Left lobe of liver (tissue), 2 donors: ENCODE data around the gene ACAD11. TPM values are rescaled to one million over a fixed set of nuclear protein-coding genes. Genes with fewer than 3 reads are reported as not detected.
"Not testable (repeated sequence)": the region's sequence is repeated elsewhere in the genome, so short reads cannot be mapped to it uniquely, and the experiment has no call there.

Experiments
- ATAC-seq: fragments of 200-7000 bp; cut with Tn5 transposase; one replicate; pipeline ENCODE4 v1.9.1; 2020; ENCODE audit warnings: mild to moderate bottlenecking, moderate library complexity
- DNase-seq: peaks from one replicate; pipeline ENCODE4 v3.0.0-alpha.2; 2020; ENCODE audit warnings: low spot score
- total RNA-seq: library from RNA; stranded (reverse); gene quantifications from one replicate; pipeline ENCODE4 v1.2.1, GENCODE V29; 2021
- donor health status: DM: no; HTN: no; CAD: no; lungs with moderate emphysema.
- donor health status: DM: no; HTN: yes; CAD: no.

Gene ACAD11
- total RNA-seq, 1 donor from 2014 or later = 104 TPM

DNA sequence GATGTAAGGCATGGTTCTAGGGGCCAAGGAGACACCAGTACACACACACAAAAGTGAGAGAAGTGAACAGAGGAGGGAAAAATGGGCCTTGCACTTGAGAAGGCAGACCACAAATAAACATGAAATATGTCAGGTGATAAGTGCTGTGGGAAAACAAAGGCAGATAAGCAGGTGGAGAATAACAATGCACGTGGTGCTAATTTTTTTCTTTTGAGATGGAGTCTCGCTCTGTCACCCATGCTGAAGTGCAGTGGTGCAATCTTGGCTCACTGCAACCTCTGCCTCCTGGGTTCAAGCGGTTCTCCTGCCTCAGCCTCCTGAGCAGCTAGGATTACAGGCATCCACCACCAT, 103.6 kb downstream of the ACAD11 start:
- DNase-seq = not testable (repeated sequence)

DNA sequence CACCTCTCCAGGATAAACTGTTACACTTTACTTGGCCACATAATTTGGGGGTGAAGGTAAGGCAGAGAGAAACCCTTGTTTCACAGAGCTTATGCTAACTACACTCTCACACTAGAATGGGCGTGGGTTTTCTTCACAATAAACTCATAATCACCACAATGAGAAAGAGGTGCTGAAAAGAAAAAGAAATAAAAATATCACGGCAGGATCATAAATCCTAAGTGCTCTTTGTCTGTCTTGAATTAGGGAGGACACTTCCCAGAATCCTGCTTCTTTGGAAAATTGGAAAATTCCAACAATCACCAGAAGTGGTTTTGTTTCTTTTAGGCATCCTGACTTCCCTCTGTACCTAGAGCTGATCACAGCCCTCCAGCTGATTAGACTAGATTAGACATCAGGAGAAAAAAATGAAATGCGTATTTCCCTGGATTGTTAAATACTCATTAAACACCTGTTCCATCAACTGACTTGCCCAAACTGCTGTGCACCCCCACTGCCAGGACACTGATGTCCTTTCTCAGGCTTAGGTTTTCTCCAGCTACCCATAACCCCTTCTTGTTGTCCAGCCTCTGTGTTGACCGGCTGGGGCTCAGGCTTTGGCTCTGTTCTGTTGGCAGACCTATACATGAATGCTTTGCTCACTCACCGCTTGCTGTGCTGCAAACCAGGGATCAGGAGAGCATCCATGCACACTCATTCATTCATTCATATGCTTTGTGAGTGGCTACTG, 104.1 kb downstream of the ACAD11 start:
- DNase-seq (no peak), ATAC-seq (no peak)

More for the DNA sequence above, 103.6 kb downstream of the ACAD11 start:
- ATAC-seq = not testable (repeated sequence)

DNA sequence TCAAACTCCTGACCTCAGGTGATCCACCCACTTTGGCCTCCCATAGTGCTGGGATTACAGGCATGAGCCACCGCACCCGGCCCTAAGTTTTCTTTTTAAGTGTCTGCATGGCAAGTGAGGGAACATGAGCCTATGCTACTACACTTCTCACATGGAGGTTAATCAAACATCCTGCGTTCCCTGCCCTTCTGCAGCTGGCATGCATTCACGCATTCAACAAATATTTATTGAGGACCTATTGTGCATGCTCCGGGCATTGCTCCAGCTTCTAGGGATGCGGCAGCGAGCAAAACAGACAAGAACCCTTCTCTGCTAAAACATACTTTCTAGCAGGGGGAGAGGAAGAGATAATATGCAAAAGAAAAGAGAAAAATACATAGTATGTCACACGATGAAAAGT, 105.2 kb downstream of the ACAD11 start:
- DNase-seq (peak; percentile 58), ATAC-seq (peak; percentile 74)

DNA sequence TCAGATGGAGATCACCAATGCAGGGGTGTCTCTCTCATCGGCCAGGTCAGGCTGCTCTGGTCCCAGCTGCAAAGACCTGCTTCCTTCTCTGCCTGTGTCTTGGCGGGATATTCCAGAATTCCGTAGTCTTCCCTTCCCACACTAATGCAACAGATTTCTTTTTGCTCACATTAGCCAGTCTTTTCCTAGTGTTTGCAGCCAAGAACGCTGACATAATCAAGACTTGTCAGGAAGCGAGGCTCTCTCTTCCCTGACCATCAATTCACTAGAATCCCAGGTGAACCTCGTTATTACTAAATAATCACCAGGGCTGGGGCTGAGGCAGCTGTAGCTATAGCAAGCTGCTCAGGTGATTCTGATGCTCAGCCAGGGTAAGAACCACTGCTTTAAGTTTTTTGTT, 105.8 kb downstream of the ACAD11 start:
- no peak for ATAC-seq
- DNase-seq = no peak

DNA sequence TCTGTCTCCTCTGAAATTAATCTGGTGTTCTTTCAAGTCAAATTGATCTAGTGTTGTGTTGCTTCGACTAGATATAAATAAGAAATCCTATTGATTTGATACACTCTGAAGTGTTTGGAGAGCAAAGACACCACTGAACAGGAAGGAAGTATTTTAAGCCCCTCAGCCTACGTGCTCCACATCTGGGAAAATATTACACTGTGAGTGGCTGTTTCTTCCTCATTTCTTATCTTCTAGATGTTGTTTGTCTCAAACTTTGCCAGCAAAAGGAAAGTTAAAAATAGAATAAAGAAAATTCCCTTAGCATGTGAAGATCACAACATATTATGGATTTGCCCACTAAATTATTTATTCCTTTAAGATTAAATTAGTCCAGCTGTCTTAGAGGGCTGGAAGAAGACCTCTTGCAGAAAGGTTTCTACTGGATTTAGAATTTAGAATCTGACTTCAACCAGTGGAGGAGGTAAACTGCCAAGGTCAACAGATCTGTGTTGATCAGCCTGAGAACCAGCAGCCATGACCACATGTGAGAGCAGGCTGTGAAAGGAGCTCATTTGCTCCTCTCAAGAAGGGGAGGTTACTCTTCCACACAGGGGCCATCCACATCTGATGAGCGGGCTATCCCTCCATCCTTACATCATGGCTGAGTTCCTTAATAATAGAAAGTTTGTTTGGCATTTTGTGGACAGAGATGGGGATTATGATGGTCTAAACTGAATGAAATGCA, 108.9 kb downstream of the ACAD11 start:
- ATAC-seq (no peak), DNase-seq (no peak)

DNA sequence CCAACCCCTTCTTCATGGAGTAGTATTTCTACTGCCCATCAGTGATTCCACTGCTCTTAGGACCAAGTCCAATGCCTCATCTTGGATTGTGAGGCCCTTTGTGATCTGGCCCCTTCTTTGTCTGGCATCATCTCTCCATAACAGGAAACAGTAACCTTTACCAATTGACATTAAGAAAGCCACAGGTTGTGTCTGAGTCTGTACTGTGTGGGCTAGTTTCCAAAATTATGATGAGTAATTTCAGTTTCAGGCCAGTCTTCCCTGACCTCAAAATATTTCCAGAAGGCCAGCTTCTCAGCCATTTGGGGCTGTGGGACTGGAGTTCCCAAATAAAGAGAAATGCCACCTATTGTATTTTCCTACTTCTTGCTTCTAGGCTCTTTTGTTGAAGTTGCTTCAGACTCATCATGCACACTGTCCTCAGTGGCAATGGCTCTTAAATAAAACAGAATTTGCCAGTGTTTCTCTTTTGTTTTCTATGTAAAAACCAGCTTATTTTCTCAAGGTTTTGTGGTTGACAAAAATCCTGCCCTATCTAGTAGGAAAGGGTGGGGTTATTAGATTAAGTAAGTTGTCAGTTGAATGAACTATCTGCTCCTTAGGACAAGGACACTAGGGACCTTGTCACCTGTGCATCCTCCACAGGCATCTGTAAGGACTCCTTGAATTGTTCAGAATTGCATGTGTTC, 109.6 kb downstream of the ACAD11 start:
- no peak for DNase-seq
- ATAC-seq = no peak

DNA sequence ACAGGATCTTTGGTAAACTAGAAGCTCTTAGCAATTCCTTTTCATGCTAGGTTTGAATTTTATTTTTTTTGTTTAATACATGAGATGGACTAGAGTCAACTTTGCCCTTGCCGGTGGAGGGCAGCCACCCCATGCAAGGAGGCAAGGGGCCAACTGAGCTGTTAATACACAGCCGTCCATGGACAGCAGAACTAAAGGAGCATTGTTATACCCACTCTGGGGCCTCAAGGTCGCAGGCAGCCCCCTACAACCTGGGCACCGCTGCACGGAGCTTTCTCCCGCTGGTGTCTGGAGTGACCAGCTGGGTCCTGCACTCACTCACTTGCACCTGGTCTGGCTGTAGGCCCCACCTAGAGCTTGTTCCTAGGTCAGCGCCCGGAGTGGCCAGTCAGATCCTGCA, 110.4 kb downstream of the ACAD11 start:
- no peak for DNase-seq
- peak; percentile 61 for ATAC-seq

DNA sequence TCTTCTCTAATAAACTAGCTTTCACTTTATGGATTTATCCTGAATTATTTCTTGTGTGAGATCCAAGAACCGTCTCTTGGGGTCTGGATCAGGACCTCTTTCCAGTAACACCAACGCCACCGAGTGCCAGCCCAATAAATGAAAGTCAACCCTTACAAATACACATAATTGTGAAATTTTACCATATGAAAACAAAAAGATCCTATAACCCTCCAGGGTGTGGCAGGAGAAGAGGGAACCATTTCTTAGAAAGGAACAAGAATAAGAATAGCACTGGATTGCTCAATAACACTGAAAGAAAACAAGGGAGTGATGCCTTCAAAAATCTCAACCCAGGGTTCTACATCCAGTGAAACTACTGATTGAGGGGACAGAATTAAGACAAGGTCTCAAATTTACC, 114.1 kb downstream of the ACAD11 start:
- no peak for ATAC-seq
- no peak for DNase-seq

DNA sequence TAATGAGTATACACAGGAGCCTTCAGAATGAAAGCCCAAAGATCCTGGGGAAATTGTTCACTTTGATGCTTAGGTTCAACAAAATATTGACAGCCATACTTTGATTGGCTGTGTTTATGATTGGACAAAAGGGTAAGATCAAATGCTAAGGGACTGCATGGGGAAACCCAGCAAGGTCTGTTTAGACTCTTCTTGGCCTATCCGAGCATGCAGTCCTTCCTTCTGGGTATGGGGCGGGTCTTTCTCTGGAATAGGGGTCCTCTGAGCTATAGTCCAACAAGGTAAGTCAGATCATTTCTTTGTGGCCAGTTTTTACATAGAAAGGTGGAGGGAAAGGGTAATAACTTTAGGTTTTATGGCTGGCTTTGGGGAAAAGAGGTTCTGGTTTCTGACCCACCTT, 115.5 kb downstream of the ACAD11 start:
- ATAC-seq = no peak
- DNase-seq = no peak

DNA sequence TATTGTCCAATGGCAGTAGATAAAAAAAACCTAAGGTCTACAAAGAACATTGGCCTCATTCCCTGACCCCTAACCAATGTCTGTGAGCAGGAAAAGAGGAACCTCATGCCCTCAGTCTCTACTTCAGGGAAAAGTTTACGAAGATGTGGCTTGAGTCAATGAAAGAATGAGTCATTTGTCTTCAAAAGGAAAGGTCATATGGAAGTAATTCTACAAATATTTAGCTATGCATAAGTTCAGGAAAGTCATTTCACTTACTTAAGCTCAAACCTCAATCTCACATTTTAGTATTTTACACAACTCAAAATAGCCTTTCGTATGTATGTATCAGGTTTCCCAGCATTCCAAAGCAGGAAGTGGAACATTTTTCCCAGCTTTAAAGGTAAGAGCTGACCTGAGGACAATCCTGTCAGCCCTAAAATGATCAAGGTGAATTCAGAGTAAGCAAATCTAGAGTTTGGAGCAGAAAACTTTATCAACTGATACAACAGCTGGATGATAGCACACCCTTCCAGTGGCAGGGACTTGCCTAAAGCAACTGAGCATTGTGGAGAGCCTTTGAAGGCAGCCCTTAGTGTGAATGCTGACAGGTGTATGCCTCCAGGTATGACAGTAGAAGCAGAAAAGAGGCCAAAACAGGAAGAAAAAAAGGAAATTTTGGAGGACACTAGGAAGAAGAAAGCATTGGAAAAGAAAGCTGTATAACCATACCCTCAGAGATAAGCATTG, 116.4 kb downstream of the ACAD11 start:
- DNase-seq (no peak), ATAC-seq (peak; percentile 14)

DNA sequence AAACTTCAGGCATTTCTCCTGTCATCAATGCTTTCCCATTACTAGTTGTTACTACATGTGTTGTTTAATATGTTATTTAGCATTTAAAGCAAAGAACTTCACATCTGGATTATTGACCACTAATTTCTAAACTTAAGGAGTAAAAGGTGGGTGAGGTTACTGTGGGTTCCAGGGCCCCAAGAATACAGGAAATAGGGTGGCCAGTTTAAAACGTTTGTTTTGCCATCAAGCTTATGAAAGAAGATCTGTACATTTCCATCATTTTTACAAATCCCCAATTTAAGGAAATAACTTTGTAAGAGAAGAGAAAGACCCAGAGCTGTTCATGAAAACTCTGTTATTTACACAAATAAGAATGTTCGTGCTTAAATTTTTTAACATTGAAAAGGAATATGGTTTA, 117.0 kb downstream of the ACAD11 start:
- ATAC-seq (no peak), DNase-seq (no peak)

DNA sequence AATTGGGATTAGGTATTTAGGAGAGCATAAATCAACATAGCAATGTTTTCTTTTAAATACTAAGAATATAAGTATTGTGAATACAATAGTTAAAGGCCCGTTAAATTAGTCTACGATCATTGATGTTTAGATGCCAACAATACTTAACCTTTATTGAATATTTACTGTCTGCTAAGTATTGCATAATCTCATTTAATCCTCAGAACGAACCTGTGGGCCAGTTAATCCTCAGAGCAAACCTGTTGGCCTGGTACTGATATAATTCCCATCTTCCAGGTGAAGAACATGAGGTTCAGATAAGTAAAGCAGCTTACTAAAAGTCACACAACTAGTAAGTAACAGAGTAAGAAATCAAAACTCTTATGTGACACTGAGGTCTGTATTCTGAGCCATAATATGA, 119.9 kb downstream of the ACAD11 start:
- ATAC-seq (no peak), DNase-seq (no peak)

DNA sequence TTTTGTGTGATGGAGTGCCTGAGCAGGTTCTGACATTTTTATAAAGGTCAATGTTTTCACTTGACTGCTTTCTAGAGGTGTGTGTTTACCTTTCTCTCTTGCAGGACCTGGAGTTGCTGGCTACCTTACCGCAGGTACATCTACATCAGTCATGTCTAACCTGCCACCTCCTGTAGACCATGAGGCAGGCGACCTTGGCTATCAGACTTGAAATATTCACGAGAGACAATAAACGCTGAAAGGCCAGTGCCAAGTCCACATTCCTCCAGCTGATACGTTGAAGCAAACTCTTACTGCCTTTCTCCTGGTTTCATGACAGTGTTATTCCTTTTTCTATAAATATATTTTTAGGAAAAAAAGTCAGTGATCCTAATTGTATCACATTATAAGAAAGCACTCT, 121.5 kb downstream of the ACAD11 start:
- no peak for DNase-seq
- ATAC-seq = no peak

DNA sequence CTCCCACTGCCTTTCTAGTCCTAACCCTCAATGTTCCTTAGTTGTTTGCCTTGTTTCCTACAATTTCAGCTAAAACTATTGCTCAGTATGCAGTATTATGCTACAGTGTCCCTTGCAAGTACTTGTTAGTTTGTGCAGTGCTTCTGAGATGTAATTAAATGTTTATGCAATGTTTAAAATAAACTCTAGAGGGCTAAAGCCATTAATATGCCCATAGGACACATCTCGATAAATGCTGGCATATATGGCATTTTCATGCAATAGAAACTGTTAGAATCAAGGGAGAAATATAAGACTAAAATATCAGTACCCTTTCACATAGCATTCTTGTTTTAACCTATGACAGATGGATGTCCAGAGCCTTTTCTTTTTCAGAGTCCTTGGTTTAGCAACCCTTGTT, 122.3 kb downstream of the ACAD11 start:
- DNase-seq (no peak), ATAC-seq (no peak)

DNA sequence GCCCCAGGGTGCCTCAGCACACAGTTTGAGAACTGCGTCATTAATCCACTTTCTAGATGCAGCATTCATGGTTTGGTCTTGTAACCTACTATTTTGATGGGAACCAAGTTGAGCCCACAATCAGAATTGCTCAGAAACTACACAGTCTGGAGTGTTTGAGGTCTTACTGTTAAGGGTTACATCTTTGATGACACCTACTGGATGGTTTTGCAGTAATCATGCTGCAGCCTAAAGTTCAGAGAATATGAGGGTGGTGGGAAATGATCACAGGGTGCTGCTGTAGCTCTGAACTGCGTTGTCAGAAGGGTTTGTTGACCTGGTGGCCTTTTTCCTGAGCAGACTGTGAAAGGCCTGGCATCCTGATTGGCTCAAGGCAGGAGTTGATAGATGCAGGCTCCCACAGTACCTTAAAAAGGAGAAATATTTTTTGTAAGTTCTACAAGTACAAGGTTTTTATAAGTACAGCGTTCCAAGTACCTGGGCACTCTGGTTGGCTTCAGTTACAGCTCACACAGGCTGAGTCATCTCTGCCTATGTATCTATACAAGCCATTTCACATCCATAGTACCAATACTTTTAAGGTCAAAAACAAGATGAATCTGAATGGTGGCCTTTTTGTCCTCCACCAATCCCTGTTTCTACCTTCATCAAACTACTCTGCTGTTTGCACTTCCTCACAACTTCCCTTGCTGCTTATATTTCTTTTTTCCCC, 123.0 kb downstream of the ACAD11 start:
- DNase-seq (no peak), ATAC-seq (peak; percentile 26)

DNA sequence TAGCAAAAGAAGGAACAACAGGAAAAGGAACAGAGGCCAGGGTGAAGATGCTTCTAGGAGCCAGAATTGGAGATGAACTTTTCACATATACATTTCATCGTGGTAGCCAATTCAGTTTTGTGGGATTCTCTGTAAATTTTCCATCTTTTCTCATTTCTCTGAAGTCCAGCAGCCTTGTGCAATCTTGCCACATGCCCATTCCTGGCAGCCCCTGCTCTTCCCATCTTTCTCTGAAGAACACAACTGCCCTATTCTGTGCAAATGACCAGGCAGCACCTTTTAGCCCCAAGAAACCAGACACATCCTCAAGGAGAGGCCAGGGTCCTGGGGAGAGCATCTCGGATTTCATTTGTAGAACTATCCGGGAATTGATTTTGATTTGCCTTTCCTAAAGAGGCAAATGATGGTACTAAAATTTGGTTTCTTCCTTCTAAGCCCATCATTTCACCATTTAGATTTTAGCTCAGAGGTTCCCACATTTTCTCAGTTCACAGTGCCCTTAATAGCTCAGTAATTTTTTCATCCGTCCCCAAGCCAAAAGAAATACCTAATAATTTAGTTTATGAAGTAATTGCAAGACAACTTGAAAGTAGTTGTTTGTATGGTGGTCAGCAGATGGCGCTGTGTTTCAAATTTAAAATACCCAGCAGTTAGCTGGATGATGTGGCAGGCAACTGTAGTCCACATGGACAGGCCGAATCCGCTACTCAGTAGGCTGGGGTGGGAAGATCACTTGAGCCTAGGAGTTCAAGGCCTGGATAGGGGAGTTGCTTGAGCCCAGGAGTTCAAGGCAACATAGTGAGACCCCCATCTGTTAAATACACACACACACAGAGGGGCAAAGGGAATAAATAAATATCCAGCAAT, 123.8 kb downstream of the ACAD11 start:
- ATAC-seq (peak; percentile 94), DNase-seq (peak; percentile 58)

DNA sequence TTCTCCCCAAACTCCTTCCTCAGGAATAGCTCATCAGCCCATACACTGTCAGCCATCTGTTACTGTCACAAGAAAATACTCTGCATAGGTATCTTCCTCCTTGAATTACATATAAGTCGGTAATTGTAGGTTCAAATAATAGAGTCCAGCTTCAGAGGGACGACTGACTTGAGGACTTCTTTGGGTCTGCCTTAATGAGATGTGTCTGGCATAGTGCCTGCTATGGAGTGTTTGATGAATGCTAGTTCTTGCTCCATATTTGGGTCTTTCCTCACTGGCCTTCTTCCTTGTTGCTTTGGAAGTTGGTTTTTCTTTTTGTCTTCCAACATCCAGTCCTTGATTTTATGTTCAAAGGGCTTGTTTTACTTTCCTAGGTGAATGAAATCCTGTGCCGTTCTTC, 129.0 kb downstream of the ACAD11 start:
- DNase-seq (no peak), ATAC-seq (no peak)

DNA sequence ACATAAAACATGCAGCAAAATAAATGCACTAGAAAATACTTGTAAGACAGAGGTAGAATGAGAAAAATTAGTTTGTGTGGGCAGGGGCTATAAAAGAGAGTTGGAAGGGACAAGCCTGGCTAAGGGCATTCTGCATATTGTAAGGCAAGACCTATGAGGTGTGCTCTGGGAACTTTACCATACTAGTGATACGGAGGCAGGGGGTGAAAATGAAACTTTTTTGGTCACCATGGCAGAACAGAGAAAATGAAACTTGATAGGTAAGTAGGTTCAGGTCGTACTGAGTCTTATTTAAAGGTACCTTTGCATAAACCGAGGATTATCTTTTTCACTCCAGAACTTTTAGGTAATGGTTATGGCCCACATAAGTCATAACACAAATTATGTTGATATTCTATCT, 137.3 kb downstream of the ACAD11 start:
- DNase-seq (no peak), ATAC-seq (no peak)

DNA sequence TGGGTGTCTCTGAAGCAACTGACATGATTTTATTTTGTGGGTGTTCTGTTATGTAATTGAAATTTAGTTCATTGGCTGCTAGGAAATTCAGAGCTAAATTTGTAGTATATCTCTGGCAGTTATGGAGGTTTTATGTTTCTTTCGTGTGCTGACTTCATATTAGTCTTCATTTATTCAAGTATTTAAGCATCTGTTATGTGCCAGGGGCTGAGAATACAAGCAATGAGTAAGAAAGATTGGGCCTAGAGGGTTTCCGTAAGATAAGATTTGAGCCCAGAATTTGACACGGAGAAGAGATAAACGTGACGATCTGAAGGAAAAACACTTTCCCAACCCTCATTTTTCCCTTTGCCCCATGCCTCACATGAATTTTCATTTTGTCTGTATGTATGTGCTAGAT, 137.7 kb downstream of the ACAD11 start:
- DNase-seq (no peak), ATAC-seq (no peak)

DNA sequence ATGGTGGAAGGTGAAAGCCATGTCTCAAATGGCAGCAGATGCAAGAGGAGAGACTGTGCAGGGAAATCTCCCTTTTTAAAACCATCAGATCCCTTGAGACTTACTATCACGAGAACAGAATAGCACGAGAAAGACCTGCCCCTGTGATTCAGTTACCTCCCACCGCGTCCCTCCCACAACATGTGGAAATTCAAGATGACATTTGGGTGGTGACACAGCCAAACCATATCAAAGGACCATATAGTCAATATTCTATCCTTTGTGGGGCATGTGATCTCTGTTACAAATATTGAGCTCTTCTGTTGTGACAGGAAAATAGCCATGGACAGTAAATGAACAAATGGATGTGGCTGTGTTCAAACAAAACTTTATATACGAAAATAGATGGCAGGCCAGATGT, 139.7 kb downstream of the ACAD11 start:
- ATAC-seq = no peak
- no peak for DNase-seq
